Activated CD4-positive, alpha-beta T cell treated with anti-CD3 and anti-CD28 coated beads, Interleukin-2, Interleukin-6, amounts not matched to agents 100 ng/mL and 50 ng/mL, durations not matched to agents 16 hours and 8 hours (primary cell): ENCODE results near the gene RFPL4A.
"Not testable (repeated sequence)": the region's sequence is repeated elsewhere in the genome, so short reads cannot be mapped to it uniquely, and the experiment has no call there.

Experiments used
- DNase-seq: peaks from one replicate; pipeline ENCODE4 v3.0.0-alpha.2; 2020

RFPL4A gene

DNA sequence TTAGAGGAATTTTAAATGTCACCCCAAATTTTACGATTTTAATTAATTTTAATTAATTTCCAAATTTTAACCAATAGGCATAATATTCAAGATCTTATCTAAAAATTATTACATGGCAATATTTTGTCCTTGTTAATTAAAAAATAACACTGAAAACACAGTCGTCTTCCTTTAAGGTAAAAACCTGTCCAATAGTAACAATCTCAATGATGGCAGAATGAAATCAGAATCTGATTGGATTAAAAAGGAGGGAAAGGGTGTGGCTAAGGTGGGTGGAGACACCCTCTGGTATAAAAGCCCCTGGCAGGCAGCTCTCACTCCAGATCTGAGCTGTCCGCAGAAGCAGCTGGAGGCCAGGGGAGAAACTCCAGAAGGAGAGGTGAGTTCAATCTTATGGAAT, at the start of gene RFPL4A:
TSS of gene RFPL4A (plus strand) at position 301 of the 400 bp plus-strand sequence. CDS start 2,704 bp downstream, outside the sequence.
- not testable (repeated sequence) for DNase-seq

DNA sequence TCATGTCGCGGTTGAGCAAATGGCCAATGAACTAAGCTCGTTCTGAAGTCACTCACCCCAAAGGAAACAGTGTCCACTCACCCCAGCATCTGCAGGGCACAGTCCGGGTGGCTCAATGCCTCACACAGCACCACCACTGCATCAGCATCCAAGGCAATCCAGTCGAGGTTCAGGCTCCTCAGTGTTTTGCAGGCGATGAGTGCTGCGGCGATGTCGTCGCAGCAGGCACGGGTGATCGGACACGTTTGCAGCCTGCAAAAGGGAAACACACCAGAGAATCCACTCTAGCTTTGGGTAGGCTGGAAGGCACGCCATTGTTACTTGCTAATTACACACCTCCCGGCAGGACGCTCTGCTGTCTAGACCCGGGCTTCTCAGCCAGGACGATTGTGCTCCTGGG, 47.2 kb upstream of the RFPL4A start:
- DNase-seq, result no peak

DNA sequence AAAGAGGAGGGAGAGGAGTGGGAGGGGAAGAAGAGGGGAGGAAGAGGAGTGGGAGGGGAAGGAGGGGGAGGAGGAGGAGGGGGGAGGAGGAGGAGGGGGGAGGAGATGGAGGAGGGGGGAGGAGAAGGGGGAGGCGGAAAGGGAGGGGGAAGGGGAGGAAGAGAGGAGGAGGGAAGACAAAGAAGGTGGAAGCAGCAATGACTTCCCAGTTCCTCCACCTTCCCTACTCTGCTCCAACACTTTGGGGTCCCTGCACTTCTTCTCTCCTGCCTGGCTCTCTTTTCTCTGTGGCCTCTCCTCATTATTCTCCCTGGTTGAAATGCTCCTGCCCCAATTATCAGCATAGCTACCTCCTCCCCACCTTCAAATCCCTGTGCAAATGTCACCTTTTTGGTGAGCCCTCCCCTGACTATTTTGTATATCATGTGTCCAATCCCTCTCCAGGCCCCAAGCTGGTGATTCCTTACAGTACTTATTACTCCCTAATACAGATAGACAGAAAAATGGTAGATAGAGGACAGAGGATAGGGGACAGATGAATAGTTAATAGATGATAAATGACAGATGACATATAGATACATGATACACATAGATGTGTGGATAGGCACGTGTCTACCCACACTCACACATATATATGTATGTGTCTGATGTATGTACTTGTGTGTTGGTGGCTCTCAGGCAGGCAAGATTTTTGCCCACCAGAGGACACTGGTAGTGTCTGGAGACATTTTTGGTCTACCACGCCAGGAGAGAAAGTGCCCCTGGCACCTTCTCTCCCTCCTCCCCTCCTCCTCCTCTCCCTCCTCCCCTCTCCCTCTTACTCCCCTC, 45.9 kb upstream of the RFPL4A start:
- no peak for DNase-seq

GRCh38 chr19:55716531-55716930, 42.4 kb upstream of the RFPL4A start:
- no peak for DNase-seq

- DNase-seq, result no peak
These were observed 41.6 kb upstream of the RFPL4A start for GRCh38 chr19:55717251-55717650.

- DNase-seq, result not testable (repeated sequence)
These were observed 40.8 kb upstream of the RFPL4A start for GRCh38 chr19:55717879-55718711.

GRCh38 chr19:55720214-55720746, 38.6 kb upstream of the RFPL4A start:
- no peak for DNase-seq

DNA sequence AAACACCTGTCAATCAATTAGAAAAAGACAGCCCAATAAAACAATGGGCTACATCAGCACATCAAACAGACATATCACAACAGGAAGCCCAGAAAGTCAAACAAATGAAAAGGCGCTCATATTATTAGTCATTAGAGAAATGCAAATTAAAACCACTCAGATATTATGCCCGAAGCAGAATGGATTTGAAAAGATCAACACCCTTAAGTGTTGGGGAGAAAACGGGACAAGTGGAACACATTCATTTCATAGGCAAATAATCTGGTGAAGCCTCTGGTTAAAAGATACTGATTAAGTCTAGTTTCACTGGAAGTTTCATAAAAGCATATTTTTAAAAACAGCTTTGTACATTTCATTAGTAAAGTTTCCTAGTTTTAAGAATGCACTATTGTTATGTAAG, 38.1 kb upstream of the RFPL4A start:
- DNase-seq, result no peak

- no peak for DNase-seq
These were observed 35.4 kb upstream of the RFPL4A start for GRCh38 chr19:55723491-55723890.

GRCh38 chr19:55730378-55730777, 28.5 kb upstream of the RFPL4A start:
- DNase-seq, result not testable (repeated sequence)

DNA sequence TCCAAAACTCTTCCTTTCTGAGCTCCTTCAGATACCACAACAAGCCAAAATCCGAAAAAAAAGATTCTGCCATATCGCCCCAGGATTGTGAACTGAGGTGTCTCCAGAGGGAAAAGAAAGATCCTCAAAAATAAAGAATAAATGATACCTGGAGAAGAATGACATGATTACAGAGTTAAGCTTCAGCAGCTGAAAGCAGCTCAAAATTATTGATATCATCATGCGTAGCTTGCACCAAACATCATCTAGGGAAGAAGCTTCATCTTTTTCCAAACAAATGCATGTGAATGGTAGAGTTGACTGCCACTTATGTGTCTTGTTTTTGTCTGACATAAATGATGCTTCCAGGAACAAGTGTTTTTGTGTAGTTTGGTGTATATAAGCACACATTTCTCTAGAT, 20.6 kb upstream of the RFPL4A start, which contains the start of gene NLRP9:
TSS of gene NLRP9 (minus strand) at position 101 of the 400 bp plus-strand sequence. CDS start at position 73, 28 bp downstream.
- no peak for DNase-seq

DNA sequence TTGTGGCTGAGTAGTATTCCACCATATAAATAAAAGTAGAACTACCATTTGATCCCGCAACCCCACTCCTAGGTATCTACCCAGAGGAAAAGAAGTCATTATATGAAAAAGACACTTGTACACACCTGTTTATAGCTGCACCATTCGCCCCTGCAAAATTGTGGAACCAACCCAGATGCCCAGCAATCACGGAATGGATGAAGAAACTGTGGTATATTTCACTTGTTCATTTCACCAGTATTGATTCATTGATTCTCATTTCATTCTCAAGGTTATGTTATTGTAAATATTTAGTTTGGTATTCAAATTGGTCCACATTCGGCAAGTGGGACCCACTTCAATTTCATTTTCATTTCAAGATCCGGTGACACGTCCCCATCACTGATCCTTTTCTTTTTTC, 8.2 kb upstream of the RFPL4A start:
- DNase-seq, result no peak

DNA sequence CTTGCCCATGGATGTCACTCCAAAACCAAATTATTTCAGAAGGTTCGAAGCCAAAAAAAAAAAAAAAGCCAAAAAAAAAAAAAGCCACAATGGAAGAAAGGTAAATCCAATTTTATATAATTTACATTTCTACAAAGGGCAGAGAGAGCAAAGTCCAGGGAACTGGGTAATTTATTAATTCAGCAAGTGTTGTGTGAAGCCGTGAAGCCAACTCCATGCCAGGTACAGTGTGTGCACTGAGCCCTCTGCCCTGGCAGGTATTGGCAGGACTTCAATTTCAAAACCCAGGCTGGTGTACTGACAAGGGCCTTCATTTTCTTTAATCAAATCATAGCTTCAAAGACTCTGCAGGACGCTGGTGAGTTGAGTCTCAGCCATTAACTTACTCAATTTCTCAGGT, 5.5 kb upstream of the RFPL4A start:
- no peak for DNase-seq

DNA sequence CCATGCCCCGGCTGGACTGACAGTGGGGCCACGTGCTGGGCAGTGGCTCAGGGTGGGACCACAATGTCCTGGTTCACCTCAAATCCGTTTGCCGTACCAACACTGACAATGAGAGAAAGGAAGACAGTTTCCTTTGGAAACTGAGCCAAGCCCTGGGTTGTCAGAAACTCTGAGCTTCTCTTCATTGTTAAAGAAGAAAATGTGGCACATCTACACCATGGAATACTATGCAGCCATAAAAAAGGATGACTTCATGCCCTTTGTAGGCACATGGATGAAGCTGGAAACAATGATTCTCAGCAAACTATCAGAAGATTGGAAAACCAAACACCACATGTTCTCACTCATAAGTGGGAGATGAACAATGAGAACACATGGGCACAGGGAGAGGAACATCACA, 2.1 kb upstream of the RFPL4A start:
- not testable (repeated sequence) for DNase-seq

DNA sequence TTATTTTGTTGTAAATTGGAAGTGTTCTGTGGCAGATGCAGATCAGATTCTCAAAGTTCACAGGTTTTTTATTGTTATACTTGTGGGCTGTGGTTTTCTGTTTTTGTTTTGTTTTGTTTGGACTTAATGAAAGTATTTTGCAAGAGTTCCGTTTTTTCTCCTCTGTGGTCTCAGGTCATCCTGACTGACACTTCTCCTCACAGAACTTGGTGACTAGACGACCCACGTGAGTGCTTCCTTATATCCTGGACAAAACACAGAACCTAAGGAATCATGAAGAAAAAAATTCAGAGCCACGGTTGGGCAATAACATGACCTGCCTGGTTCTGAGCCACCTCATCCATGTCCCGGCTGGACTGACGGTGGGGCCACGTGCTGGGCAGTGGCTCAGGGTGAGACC, 7.6 kb downstream of the RFPL4A start:
- no peak for DNase-seq

DNA sequence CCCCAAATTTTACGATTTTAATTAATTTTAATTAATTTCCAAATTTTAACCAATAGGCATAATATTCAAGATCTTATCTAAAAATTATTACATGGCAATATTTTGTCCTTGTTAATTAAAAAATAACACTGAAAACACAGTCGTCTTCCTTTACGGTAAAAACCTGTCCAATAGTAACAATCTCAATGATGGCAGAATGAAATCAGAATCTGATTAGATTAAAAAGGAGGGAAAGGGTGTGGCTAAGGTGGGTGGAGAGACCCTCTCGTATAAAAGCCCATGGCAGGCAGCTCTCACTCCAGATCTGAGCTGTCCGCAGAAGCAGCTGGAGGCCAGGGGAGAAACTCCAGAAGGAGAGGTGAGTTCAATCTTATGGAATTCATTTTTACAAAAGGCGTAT, 9.9 kb downstream of the RFPL4A start, which contains the start of gene RFPL4AL1:
TSS of gene RFPL4AL1 (plus strand) at position 301 of the 400 bp plus-strand sequence. CDS start 2,687 bp downstream, outside the sequence.
- not testable (repeated sequence) for DNase-seq

DNA sequence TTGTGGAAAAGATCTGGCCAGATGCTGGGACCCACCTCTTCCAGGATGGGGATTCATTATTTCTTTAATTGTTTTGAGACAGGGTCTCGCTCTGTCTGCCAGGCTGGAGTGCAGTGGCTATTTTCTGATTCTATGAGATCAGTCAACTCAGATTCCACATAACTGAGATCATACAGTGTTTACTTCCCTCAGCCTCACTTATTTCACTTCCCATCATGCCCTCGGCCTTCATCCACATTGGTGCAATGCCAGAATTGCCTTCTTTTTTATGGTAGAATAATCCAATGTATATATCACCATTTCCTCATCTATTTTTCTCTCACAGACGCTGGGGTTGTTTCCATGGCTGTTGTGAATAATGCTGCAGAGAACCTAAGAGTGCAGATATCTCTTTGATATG, 10.7 kb downstream of the RFPL4A start:
- DNase-seq, result not testable (repeated sequence)

DNA sequence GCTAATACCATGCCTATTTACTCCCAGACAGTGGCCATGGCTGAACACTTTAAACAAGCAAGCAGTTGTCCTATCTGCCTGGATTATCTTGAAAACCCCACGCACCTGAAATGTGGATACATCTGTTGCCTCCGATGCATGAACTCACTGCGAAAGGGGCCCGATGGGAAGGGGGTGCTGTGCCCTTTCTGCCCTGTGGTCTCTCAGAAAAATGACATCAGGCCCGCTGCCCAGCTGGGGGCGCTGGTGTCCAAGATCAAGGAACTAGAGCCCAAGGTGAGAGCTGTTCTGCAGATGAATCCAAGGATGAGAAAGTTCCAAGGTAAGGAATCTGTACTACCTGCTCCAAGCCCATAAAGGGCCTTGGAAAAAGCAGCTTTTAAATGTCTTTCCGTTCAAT, 18.6 kb downstream of the RFPL4A start:
- DNase-seq, result no peak

DNA sequence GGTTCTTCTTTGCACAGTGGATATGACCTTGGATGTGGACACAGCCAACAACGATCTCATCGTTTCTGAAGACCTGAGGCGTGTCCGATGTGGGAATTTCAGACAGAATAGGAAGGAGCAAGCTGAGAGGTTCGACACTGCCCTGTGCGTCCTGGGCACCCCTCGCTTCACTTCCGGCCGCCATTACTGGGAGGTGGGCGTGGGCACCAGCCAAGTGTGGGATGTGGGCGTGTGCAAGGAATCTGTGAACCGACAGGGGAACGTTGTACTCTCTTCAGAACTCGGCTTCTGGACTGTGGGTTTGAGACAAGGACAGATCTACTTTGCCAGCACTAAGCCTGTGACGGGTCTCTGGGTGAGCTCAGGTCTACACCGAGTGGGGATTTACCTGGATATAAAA, 19.4 kb downstream of the RFPL4A start:
- DNase-seq, result no peak

- DNase-seq, result no peak
These were observed 22.2 kb downstream of the RFPL4A start for GRCh38 chr19:55781112-55781511.

DNA sequence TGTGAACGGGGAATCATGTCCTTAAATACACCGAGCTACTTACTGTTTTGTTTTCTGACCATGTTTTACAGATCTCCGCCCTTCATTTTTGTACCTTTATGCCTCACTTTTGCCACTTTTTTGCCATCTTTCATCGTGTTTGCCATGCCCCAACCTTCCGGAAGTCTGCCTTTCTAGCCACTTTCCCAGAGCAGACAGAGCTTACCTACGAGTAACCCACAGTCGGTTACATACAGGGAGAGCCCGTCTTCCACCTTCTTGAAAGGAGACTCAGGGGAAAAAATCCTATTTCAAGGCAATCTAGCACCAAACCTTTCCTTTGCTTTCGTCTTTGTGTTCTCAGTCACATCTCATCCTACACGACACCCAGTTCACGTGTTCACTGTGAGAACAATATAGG, 36.1 kb downstream of the RFPL4A start:
- no peak for DNase-seq

DNA sequence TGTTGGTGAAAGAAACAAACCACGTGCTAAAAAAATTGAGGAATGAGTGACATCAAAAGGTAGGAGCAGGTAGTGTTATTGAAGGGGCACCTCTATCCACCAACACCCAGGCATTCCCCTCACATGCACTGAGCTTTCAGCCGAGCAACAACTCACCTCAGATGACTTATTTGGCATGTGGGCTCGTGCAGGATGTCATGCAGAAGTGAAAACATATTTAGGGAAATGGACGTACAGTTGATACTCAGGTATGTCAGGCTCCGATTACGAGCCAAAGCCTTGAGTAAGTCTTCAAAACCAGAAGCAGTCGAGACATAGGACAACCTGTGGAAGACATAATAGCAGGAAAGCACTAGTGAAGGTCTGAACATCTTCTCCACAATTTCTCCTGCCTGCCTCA, 42.5 kb downstream of the RFPL4A start:
- DNase-seq, result no peak

- DNase-seq, result no peak
These were observed 43.4 kb downstream of the RFPL4A start for GRCh38 chr19:55802281-55802680.
